Mesendoderm (in vitro differentiated cells): ENCODE data around the gene ACOT4.
"Not testable (repeated sequence)": the region's sequence is repeated elsewhere in the genome, so short reads cannot be mapped to it uniquely, and the experiment has no call there.

Experiments
- DNase-seq: peaks from one replicate; pipeline ENCODE4 v3.0.0; 2013
- H2AK5ac ChIP-seq: 2 replicates; pipeline ENCODE4 v1.6.1; 2013; ENCODE audit warnings: low read length, inconsistent platforms
- H2BK120ac ChIP-seq: 2 replicates; pipeline ENCODE4 v1.6.1; 2013; ENCODE audit warnings: low read depth, mild to moderate bottlenecking, low read length, moderate library complexity, mixed read lengths
- H2BK15ac ChIP-seq: replicated peaks from 2 replicates; pipeline ENCODE4 v1.6.1; 2013; ENCODE audit warnings: low read depth, mild to moderate bottlenecking, moderate library complexity
- H2BK5ac ChIP-seq: 2 replicates; pipeline ENCODE4 v1.6.1; 2013; ENCODE audit warnings: low read length, inconsistent platforms
- H3K18ac ChIP-seq: 2 replicates; pipeline ENCODE4 v1.6.1; 2013; ENCODE audit warnings: mild to moderate bottlenecking, low read length, mixed read lengths
- H3K23ac ChIP-seq: one replicate; pipeline ENCODE4 v1.6.1; 2013; ENCODE audit warnings: low read length
- H3K27ac ChIP-seq: 2 replicates; pipeline ENCODE4 v1.5.1; 2013; ENCODE audit warnings: low read depth, mild to moderate bottlenecking, inconsistent platforms, low read length, moderate library complexity
- H3K27me3 ChIP-seq: 2 replicates; pipeline ENCODE4 v1.6.1; 2013; ENCODE audit warnings: low read length, control low read depth, mild to moderate bottlenecking, inconsistent platforms; ENCODE audit not compliant: insufficient read depth, poor library complexity
- H3K36me3 ChIP-seq: 2 replicates; pipeline ENCODE4 v1.6.1; 2013; ENCODE audit warnings: low read length, inconsistent platforms; ENCODE audit not compliant: control insufficient read depth, insufficient read depth
- H3K4ac ChIP-seq: one replicate; pipeline ENCODE4 v1.6.1; 2013; ENCODE audit warnings: low read depth, mild to moderate bottlenecking, low read length, moderate library complexity
- H3K4me1 ChIP-seq: 2 replicates; pipeline ENCODE4 v1.6.1; 2013; ENCODE audit warnings: low read depth, low read length, inconsistent platforms; ENCODE audit not compliant: control insufficient read depth
- H3K4me2 ChIP-seq: 2 replicates; pipeline ENCODE4 v1.6.1; 2013; ENCODE audit warnings: low read length
- H3K4me3 ChIP-seq: 2 replicates; pipeline ENCODE4 v1.5.1; 2013; ENCODE audit warnings: mild to moderate bottlenecking, low read length
- H3K56ac ChIP-seq: one replicate; pipeline ENCODE4 v1.6.1; 2013; ENCODE audit warnings: low read length
- H3K79me1 ChIP-seq: 2 replicates; pipeline ENCODE4 v1.6.1; 2013; ENCODE audit warnings: low read length, inconsistent platforms
- H3K79me2 ChIP-seq: 2 replicates; pipeline ENCODE4 v1.6.1; 2013; ENCODE audit warnings: mild to moderate bottlenecking, low read length; ENCODE audit not compliant: control insufficient read depth, insufficient read depth
- H3K9ac ChIP-seq: 2 replicates; pipeline ENCODE4 v1.6.1; 2013; ENCODE audit warnings: low read length, inconsistent platforms
- H4K5ac ChIP-seq: one replicate; pipeline ENCODE4 v1.6.1; 2013; ENCODE audit warnings: low read length
- H4K8ac ChIP-seq: one replicate; pipeline ENCODE4 v1.6.1; 2013; ENCODE audit warnings: low read depth, mild to moderate bottlenecking, control low read depth, low read length, moderate library complexity
- WGBS: extraction: QIAGEN DNeasy Blood & Tissue Kit; methylation state at CpG from one replicate; pipeline ENCODE4 v1.1.7; 2013; ENCODE audit warnings: low lambda C conversion rate, missing lambda C conversion rate; ENCODE audit not compliant: insufficient coverage; ENCODE audit errors: extremely low coverage; 5-methylcytosine and 5-hydroxymethylcytosine counted together

The ACOT4 gene

DNA sequence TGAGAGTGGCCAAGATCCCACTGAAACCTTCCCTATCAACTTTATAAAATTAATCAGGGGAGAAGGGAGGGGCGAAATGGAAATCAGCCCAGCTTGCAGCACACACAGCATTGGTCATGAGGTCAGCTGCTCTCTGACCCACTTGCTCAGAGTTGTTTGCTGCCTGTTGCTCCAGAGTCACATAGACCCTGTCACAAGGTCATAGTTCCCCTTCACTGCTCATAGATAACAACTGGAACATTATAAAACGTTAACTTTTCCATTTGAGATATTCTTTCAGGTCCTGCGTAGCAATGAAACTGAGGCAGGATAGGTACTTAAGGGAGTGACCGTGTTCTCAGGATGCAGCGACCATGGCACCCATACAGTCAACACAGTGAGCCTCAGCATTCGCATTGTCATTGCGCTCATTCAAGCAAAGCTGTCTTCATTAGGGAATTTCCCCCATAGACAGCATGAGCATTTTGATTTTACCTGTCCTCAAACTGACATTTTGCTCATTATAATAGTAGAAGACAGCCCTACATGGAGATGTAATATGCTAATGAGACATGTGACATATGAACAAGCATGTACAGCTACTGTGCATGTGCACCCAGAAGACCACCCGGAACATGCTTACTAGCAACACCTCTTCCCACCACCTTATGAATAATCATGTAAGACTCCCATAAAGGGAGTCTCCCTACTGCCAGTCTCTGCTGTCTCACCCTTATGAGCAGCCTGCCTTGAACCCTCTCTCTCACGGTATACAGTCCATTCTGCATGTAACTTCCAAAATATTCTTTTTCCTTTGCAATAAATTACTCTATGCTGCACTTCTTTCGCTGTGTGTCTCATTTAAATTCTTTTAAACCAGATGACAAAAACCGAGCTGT, 9.3 kb upstream of the ACOT4 start:
- H3K56ac ChIP-seq, H3K18ac ChIP-seq, H2BK5ac ChIP-seq, H4K8ac ChIP-seq, DNase-seq, H3K27me3 ChIP-seq, H2AK5ac ChIP-seq, H3K23ac ChIP-seq, H3K27ac ChIP-seq, H2BK15ac ChIP-seq, H2BK120ac ChIP-seq, H3K36me3 ChIP-seq, H3K79me2 ChIP-seq, H3K4me3 ChIP-seq, H3K4ac ChIP-seq, H3K9ac ChIP-seq, H3K79me1 ChIP-seq, H3K4me2 ChIP-seq, H4K5ac ChIP-seq, H3K4me1 ChIP-seq: not testable (repeated sequence)
- no CpG with 5 or more reads among the region's 11 CpGs for whole genome bisulfite sequencing

- WGBS: no CpG with 5 or more reads among the region's 1 CpG
- no peak overlapping the region for H3K9ac ChIP-seq
These were observed 3.0 kb upstream of the ACOT4 start for GRCh38 chr14:73588695-73589094.

DNA sequence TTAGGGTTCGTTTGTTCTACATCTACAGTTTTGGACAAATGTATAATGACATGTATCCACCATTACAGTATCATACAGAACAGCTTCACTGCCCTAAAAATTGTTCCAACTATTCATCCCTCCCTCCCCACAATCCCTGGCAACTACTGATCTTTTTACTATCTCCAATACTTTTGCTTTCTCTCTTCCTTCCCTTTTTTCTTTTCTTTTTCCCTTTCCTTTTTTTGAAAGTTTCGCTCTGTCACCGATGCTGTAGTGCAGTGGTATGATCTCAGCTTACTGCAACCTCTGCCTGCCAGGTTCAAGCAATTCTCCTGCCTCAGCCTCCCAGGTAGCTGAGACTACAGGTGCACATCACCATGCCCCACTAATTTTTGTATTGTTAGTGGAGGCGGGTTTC, 2.6 kb upstream of the ACOT4 start:
- Histone ChIP-seq H3K27ac (no peak overlapping the region), H3K4ac (no peak overlapping the region), H3K79me2 (no peaks in the 10 kb centered on the region), H3K4me1 (no peaks in the 10 kb centered on the region), H3K4me2 (no peak overlapping the region), H2BK5ac (no peak overlapping the region), H3K27me3 (no peaks in the 10 kb centered on the region), H4K5ac (no peak overlapping the region), H3K79me1 (no peaks in the 10 kb centered on the region), H2AK5ac (no peak overlapping the region), H2BK15ac (no peak overlapping the region), H3K18ac (no peak overlapping the region), H3K4me3 (no peak overlapping the region), H3K36me3 (no peaks in the 10 kb centered on the region), H3K9ac (no peak overlapping the region), H4K8ac (no peak overlapping the region), H3K23ac (no peak overlapping the region), H2BK120ac (no peak overlapping the region), H3K56ac (no peak overlapping the region)
- DNase-seq: no peak
- no CpG with 5 or more reads among the region's 4 CpGs for WGBS

More at GRCh38 chr14:73588695-73589094, 3.0 kb upstream of the ACOT4 start:
- H2BK15ac ChIP-seq: no peak overlapping the region
- H3K56ac ChIP-seq: no peak overlapping the region
- no peak overlapping the region for H3K4me2 ChIP-seq
- H3K27me3 ChIP-seq: no peaks in the 10 kb centered on the region
- no peak overlapping the region for H2BK120ac ChIP-seq
- H3K18ac ChIP-seq: no peak overlapping the region
- no peak overlapping the region for H3K23ac ChIP-seq
- no peak for DNase-seq
- no peak overlapping the region for H3K27ac ChIP-seq
- H4K8ac ChIP-seq: no peak overlapping the region
- no peaks in the 10 kb centered on the region for H3K79me1 ChIP-seq
- no peak overlapping the region for H3K4ac ChIP-seq
- no peaks in the 10 kb centered on the region for H3K36me3 ChIP-seq
- H3K4me1 ChIP-seq: no peaks in the 10 kb centered on the region
- no peak overlapping the region for H3K4me3 ChIP-seq
- no peak overlapping the region for H4K5ac ChIP-seq
- H2BK5ac ChIP-seq: no peak overlapping the region
- no peak overlapping the region for H2AK5ac ChIP-seq
- no peaks in the 10 kb centered on the region for H3K79me2 ChIP-seq

GRCh38 chr14:73590673-73591004, 1.0 kb upstream of the ACOT4 start:
- not testable (repeated sequence) for DNase-seq, H3K79me2 ChIP-seq, H3K9ac ChIP-seq, H3K23ac ChIP-seq, H2BK15ac ChIP-seq, H3K4me1 ChIP-seq, H2BK5ac ChIP-seq, H2BK120ac ChIP-seq, H3K79me1 ChIP-seq, H4K8ac ChIP-seq, H3K4me3 ChIP-seq, H3K4me2 ChIP-seq, H3K4ac ChIP-seq, H2AK5ac ChIP-seq, H4K5ac ChIP-seq, H3K27me3 ChIP-seq, H3K36me3 ChIP-seq, H3K18ac ChIP-seq, H3K56ac ChIP-seq, H3K27ac ChIP-seq
- no CpG with 5 or more reads among the region's 32 CpGs for WGBS

DNA sequence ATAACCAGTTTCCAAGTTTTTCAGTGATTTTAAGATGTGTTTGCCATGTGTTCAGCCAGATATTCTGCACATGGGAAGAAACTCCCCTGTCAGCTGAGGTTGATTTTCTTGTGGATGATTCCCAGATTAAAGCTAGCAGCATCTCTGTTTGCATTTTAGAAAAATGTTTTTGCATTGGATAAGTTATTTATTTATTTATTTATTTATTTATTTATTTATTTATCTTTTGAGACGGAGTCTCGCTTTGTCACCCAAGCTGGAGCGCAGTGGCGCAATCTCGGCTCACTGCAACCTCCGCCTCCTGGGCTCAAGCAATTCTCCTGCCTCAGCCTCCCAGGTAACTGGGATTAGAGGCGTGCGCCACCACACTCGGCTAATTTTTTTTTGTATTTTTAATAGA, 2.8 kb downstream of the ACOT4 start:
- H3K79me1 ChIP-seq: no peaks in the 10 kb centered on the region
- no peak overlapping the region for H3K18ac ChIP-seq
- H3K9ac ChIP-seq: no peak overlapping the region
- no peak overlapping the region for H2BK5ac ChIP-seq
- no peak overlapping the region for H2BK15ac ChIP-seq
- H2BK120ac ChIP-seq: no peak overlapping the region
- no peak overlapping the region for H4K8ac ChIP-seq
- H3K56ac ChIP-seq: no peak overlapping the region
- no peak overlapping the region for H3K4me2 ChIP-seq
- H3K27ac ChIP-seq: no peak overlapping the region
- H3K4ac ChIP-seq: no peak overlapping the region
- no peak overlapping the region for H3K4me3 ChIP-seq
- no peaks in the 10 kb centered on the region for H3K79me2 ChIP-seq
- H2AK5ac ChIP-seq: no peak overlapping the region
- H3K27me3 ChIP-seq: no peaks in the 10 kb centered on the region
- no peak for DNase-seq
- H3K4me1 ChIP-seq: no peaks in the 10 kb centered on the region
- WGBS: no CpG with 5 or more reads among the region's 9 CpGs
- no peaks in the 10 kb centered on the region for H3K36me3 ChIP-seq
- no peak overlapping the region for H4K5ac ChIP-seq
- no peak overlapping the region for H3K23ac ChIP-seq

DNA sequence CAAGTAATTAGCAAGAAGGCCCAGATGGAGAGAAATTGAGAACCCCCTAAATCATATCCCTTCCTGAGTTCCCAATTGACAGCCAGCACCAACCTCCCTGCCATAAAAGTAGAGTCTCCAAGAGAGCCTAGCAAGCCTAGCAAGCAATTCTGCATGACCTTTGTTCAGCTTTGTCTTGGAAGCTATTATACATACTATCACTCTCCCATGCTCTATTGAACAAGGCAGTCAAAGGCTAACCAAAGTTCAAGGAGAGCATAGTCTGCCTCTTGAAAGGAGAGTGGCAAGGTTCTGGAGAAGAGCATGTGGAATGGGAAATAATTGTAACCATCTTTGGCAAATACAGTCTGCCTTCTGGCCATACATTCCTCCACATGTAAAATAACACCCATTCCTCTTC, 7.8 kb downstream of the ACOT4 start:
- no peak overlapping the region for H2BK120ac ChIP-seq
- no peak overlapping the region for H3K4me3 ChIP-seq
- no peak overlapping the region for H3K9ac ChIP-seq
- no peak overlapping the region for H3K56ac ChIP-seq
- H2AK5ac ChIP-seq: no peak overlapping the region
- H2BK15ac ChIP-seq: no peak overlapping the region
- H2BK5ac ChIP-seq: no peak overlapping the region
- no peak for DNase-seq
- no peak overlapping the region for H4K5ac ChIP-seq
- no peaks in the 10 kb centered on the region for H3K27me3 ChIP-seq
- no peaks in the 10 kb centered on the region for H3K36me3 ChIP-seq
- H4K8ac ChIP-seq: no peak overlapping the region
- no peaks in the 10 kb centered on the region for H3K79me1 ChIP-seq
- H3K4me1 ChIP-seq: no peaks in the 10 kb centered on the region
- no peak overlapping the region for H3K18ac ChIP-seq
- no peak overlapping the region for H3K4ac ChIP-seq
- no peak overlapping the region for H3K23ac ChIP-seq
- no peak overlapping the region for H3K4me2 ChIP-seq
- no peak overlapping the region for H3K27ac ChIP-seq
- H3K79me2 ChIP-seq: no peaks in the 10 kb centered on the region
